GM12864 (cell line): Measurements from ENCODE around the gene BMP3.

Experiments
- DNase-seq: peaks from one replicate; pipeline ENCODE4 v3.0.0-alpha.2; 2011; ENCODE audit warnings: low read depth
- H3K4me3 ChIP-seq: 2 replicates; pipeline ENCODE4 v1.5.1; 2011; ENCODE audit warnings: mild to moderate bottlenecking, low read depth, low read length, control low read depth
- CTCF ChIP-seq: IDR thresholded peaks from 2 replicates; pipeline ENCODE4 v1.5.1; 2011; ENCODE audit warnings: low read depth, mild to moderate bottlenecking, moderate library complexity, low read length, control low read depth, inconsistent platforms; ENCODE audit errors: missing control alignments

The BMP3 gene

GRCh38 chr4:81030981-81031791 is 678 bp downstream of the BMP3 start:
- no peak for DNase-seq
- no peak for TF ChIP-seq CTCF
- H3K4me3 ChIP-seq = peak overlapping the region; percentile 27; the same call in 1 of the 2 replicates

- no peak for TF ChIP-seq CTCF
- no peak overlapping the region for H3K4me3 ChIP-seq
- no peak for DNase-seq
These were observed 1.5 kb downstream of the BMP3 start for GRCh38 chr4:81031796-81032551.

GRCh38 chr4:81032771-81033684 is 2.5 kb downstream of the BMP3 start:
- H3K4me3 ChIP-seq = no peak overlapping the region
- no peak for TF ChIP-seq CTCF
- DNase-seq = no peak

GRCh38 chr4:81038636-81039350 is 8.3 kb downstream of the BMP3 start:
- DNase-seq = no peak

GRCh38 chr4:81039351-81039972 is 9.0 kb downstream of the BMP3 start:
- DNase-seq = no peak
- no peak overlapping the region for H3K4me3 ChIP-seq
- TF ChIP-seq CTCF = no peak

More at GRCh38 chr4:81038636-81039350, 8.3 kb downstream of the BMP3 start:
- no peak overlapping the region for H3K4me3 ChIP-seq
- no peak for TF ChIP-seq CTCF
